ENCODE data around the gene JAKMIP1.

GRCh38 chr4:6086846-6087245, 113.5 kb downstream of the JAKMIP1 start:
- no peak for TF ChIP-seq POLR2A (IDR thresholded peaks at IDR 0.05)
- no peak for TF ChIP-seq CTCF (IDR thresholded peaks at IDR 0.05)

Measured in body of pancreas (tissue), 4 donors.